ENCODE measurements around the gene NSD2.
"Not testable (repeated sequence)": the region's sequence is repeated elsewhere in the genome, so short reads cannot be mapped to it uniquely, and the experiment has no call there.

Gene NSD2

GRCh38 chr4:2007804-2008670 is 136.8 kb downstream of the NSD2 start:
- peak; percentile 6 for DNase-seq

GRCh38 chr4:2008671-2008920 is 137.4 kb downstream of the NSD2 start:
- DNase-seq = no peak

GRCh38 chr4:2008921-2009650 is 137.9 kb downstream of the NSD2 start, which contains the start of gene NELFA:
TSS of gene NELFA (minus strand) at chr4:2008974. CDS start at chr4:2008959, 15 bp downstream.
- DNase-seq = peak; percentile 93

- peak; percentile 90 for DNase-seq
Measured at GRCh38 chr4:2009651-2010233, 138.5 kb downstream of the NSD2 start.

- DNase-seq = peak; percentile 65
Measured at GRCh38 chr4:2011583-2011982, 140.4 kb downstream of the NSD2 start.

- no peak for DNase-seq
Measured at GRCh38 chr4:2015008-2015407, 143.8 kb downstream of the NSD2 start.

- DNase-seq = not testable (repeated sequence)
Measured at GRCh38 chr4:2021358-2022018, 150.3 kb downstream of the NSD2 start.

- no peak for DNase-seq
Measured at GRCh38 chr4:2024683-2025082, 153.5 kb downstream of the NSD2 start.

- no peak for DNase-seq
Measured at GRCh38 chr4:2025817-2026216, 154.6 kb downstream of the NSD2 start.

GRCh38 chr4:2027120-2027519 is 155.9 kb downstream of the NSD2 start:
- DNase-seq = not testable (repeated sequence)

- DNase-seq = not testable (repeated sequence)
Measured at GRCh38 chr4:2031161-2031560, 160.0 kb downstream of the NSD2 start.

Measured in inflammatory macrophage treated with lipopolysaccharide for 4 hours (primary cell).